GM18907 (cell line): ENCODE measurements around the gene SEMA7A.

ENCODE experiments used
- ATAC-seq: cut with Tn5 transposase; IDR thresholded peaks from one replicate; pipeline ENCODE4 v1.9.1; 2021; ENCODE audit warnings: mild to moderate bottlenecking, moderate library complexity; ENCODE audit not compliant: unreplicated experiment

Gene SEMA7A

DNA sequence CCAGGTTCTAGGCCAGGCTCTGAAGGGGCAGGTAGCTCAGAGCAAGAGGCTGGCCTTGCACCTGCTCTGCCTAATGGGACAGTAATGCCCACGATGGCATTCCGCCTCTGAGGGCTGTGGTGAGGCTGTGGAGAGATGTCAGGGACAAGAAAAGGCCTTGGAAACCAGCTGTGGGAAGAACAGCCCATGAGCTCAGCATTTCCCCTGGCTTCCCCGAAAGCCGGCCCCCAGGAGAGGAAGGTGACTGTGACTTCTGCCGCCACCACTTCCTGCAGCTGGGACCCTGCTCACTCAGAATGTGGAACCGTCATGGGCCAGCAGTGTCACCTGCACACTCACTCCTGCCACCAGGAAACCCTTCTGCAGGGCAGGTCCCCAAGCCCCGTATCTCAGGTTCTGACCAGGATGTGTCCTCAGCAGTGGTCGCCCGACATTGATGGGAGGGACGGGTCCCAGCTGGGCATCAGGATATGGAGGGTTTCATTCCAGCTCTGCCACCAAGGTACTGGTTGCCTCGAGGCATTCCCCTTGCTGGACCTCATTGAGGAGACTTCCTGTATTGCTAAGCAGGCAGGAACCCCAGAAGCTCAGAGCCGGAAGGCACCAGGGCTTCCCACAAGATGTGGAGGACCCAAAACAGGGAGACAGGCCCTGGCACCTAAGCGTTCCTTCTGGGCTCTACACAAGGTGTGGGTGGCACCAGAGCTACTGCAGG, 30.7 kb downstream of the SEMA7A start:
- ATAC-seq, result peak; percentile 39

- ATAC-seq, result no peak
Observed at GRCh38 chr15:74402337-74402841, 31.4 kb downstream of the SEMA7A start.

DNA sequence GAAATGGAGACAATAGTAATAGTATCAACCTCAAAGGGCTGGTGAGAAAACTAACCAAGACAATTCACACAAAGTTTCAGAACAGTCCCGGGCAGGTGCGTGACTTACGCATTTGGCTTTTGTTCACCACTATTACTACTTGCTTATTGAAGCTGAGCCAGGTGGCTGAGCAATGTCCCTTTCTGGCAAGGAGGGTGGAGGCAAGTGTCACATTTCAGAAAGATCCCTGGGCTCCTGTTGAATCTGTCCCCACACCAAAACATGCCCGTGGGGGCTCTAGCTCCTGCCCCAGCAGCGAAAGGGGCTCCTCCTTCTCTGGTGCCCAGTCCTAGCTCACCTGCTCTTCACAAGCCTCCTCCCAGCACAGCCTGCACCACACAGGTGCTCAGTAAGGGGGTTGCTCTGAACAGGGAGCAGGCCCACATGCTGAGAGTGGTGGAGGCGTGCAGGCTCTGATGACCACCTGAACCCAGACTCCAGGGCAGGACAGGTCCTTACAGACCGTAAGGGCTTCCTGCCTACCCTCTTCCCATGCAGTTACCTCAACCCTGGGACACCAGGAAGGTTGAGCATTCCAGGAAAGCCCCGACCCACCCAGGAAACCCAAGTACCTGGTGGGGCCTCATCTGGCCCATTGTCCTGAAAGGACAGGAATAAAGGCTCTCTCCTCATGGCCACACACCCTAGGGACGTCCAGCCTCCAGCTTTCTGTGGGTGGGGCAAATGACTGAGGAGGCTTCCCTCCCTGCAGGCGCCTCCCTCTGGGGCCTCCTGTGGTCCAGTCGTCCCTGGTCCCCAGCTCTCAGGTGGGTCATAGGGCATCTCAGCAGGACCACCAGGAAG, 32.6 kb downstream of the SEMA7A start:
- ATAC-seq, result no peak

DNA sequence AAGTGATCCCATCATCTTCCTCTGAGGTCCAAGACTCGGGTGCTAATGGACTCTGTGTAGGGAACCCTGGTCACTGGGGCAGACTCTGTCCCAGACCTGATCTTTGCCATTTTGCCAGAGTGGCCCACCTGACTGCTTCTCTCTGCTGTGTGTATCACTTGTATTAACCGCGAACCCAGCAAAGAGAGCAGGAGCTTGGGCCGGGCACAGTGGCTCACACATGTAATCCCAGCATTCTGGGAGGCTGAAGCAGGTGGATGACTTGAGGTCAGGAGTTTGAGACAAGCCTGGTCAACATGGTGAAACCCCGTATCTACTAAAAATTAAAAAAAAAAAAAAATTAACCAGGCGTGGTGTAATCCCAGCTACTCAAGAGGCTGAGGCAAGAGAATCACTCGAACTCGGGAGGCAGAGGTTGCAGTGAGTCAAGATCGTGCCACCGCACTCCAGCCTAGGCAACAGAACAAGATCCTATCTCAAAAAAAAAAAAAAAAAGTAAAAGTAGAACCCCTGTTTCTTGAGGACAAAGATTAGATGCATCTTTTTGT, 33.4 kb downstream of the SEMA7A start:
- no peak for ATAC-seq

GRCh38 chr15:74399511-74400312, 34.0 kb downstream of the SEMA7A start:
- ATAC-seq, result no peak

DNA sequence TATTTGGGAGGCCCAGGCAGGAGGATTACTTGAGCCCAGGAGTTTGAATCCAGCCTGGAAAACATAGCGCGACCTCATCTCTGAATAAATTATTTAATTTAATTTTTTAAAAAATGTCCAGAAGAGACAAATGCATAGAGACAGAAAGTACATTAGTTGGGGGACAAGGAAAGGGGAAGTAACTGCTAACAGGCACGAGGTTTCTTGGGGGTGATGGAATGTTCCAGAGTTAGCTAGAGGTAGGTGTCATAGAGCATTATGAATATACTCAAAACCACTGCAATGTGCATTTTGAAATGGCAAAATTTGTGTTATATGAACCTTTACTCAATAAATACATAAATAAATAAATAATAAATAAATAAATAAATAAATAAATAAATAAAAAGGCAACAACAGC, 34.7 kb downstream of the SEMA7A start:
- no peak for ATAC-seq

DNA sequence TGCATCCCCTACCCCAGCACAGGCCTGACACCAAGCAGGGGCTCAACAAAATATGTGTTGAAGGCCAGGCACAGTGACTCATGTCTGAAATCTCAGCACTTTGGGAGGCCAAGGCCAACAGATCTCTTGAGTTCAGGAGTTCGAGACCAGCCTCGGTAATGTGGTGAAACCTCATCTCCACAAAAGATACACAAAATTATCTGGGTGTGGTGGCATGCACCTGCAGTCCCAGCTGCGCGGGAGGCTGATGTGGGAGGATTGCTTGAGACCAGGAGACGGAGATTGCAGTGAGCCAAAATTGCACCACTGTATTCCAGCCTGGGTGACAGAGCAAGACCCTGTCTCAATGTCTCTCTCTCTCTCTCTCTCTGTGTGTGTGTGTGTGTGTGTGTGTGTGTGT, 35.6 kb downstream of the SEMA7A start:
- ATAC-seq, result no peak

DNA sequence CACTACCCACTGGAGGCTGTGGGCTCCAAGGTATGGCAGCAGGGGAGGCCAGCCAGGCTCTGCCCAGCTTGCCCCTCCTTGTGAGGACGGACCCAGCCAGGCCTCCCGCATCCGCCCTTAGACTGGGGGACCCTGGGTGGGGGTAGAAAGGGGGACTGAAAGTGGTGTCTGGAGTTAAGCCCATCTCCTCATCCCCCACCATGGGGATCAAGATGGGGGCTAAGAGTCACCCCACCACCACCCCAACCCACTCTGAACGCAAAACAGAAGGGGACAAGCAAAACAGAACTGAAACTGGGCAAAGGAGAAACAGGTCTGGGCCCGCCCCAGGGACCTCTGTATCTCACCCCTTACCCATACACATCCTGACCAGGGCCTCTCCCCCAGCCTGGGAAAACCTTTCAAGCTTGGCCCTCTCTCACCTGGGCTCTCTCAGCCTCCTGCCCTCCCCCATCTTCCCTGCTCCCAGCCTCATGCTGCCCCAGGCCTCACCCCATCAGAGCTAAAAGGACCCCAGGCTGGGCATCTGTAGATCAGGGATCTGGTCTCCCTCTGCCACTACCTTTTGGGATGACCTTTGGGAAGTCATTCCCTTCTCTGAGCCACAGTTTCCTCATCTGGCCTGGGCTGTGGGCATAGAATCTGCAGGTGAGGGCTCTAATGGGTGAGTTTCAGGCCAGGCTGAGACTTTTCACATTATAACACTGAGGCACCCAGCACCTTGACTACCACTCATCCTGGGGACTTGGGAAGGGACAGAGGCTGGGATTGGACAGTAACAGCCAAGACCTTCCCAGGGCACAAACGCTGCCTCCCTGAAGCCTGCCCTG, 36.3 kb downstream of the SEMA7A start:
- no peak for ATAC-seq

- peak; percentile 29 for ATAC-seq
Observed at GRCh38 chr15:74396445-74397238, 37.1 kb downstream of the SEMA7A start.

- ATAC-seq, result no peak
Observed at GRCh38 chr15:74396146-74396438, 37.7 kb downstream of the SEMA7A start.

DNA sequence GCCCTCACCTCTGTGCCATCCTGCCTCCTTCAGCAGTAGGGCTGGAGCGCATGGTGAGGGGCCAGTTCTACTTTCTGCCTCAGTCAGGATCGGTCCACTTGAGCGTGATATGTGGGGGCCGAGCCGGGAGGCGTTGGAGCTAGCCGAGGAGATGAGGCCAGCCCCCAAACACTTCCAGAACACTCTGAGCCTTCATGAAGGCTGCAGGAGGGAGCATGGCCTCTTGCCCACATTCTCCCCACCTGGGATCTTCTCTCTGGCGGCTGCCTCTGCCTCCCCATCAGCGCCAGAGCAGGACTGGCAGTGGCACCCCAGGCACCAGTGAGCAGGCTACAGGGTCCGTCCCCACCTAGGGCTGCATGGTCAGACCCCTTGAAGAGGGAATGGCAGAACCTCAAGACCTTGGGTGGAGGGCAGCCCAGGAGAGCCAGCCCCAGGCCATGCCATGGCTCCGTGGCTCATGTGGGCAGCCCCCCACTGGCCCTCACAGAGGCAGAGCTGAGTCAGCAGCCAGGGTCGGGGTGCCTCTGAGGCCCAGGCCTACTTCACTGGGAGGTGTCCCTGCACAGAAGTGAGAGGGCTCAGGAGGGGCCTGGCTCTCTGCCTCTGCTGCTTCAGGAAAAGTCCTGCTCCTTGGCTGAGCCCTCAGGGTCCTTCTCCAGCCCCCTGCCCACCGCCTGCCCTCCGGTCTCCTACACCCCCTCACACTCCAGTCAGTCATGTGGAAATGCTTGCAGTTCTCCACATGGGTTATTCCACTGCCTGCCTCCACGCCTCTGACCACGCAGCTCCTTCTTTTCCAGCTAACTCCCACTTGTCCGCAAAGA, 38.2 kb downstream of the SEMA7A start:
- ATAC-seq, result no peak

DNA sequence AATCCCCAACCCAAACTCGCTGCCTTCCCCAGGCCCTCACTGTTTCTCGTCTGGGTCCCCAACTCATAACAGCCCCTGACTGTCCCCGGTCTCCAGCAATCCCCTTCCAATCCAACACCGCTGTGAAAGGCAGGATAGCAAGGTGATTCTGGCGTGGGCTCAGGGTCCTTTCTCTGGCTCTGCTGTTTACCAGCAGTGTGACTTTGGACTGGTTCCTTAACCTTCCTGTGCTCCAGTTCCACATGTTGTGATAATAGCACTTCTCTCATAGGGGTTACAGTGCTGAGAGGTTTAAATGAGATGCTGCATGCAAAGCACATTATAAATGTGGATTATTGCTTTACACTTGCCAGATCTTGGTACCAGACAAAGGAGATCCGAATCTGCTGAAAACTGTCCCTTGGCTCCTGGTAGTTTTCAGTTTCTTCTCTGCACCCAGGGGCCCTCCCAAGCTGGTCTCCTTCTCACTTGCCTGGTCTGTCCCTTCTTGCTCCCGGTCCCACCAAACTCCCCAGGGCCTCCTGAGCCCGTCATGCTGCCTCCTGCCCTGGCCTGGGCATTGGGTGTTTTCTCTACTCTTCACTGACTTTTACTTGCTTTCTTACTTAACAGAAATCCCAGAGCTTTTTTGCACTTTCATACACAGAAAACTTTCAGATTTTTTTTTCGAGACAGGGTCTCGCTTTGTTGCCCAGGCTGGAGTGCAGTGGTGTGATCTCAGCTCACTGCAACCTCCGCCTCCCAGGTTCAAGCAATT, 39.5 kb downstream of the SEMA7A start:
- no peak for ATAC-seq

DNA sequence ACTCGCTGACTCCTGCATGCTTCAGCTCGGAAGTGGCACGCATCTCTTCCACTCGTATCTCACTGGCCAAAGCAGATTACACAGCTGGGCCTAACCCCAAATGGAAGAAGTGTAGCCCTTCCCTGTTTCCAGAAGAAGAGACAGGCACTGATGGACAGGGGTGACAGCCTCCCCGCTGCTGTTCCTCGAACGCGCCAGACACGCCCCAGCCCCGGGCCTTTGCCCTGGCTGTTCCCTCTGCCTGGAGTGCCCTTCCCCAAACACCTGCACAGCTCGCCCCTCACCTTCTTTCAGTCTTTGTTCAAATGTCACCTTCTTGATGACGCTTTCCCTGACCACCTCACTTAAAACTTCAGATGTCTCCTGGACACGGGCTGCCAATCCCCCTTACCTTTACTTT, 40.3 kb downstream of the SEMA7A start:
- ATAC-seq, result no peak

GRCh38 chr15:74392902-74393301, 40.9 kb downstream of the SEMA7A start:
- ATAC-seq, result no peak

GRCh38 chr15:74392451-74392830, 41.3 kb downstream of the SEMA7A start:
- ATAC-seq, result no peak

DNA sequence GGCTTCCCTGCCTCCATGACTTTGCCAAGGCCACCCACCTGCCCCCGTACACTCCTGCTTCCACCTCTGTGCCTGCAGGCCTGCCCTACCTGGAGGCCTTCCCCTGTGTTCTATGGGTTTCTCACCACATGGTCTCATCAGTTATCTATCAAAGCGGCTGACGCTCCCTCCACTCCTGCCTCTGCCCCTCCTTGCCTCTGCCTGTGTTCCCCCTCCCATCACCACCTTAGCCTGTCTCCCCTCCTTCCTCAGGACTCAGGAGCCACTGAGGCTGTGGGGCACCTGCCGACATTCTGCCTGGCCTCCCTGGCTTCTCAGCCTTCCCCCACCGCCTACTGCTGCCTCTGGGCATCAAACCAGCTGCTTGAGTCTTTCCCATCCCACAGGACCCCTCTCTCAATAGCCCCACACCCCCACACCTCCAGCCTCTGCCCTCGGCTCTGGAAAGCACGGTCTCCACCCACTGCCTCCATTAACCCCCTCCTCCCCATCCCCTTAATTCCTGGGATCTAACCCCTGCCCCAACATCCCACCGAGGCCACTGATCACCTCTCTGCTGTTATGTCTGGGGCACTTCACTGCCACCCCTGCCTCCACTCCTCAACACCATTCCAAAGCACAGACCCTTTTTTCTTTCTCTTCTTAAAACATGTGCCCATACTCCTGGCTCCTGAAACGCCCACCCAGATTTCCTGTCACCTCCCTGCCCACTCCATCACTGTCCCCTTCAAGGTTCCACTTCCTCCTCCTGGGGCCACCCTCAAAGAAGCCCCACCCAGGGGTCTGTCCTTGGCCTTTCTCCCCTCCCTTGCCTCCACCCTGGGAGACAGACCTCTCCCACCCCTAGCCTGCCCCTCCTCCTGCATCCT, 41.9 kb downstream of the SEMA7A start:
- ATAC-seq, result no peak

- no peak for ATAC-seq
Observed at GRCh38 chr15:74390647-74391288, 43.0 kb downstream of the SEMA7A start.
